ENCODE measurements around the gene TNFRSF19. TPM values are rescaled to one million over a fixed set of nuclear protein-coding genes. Genes with fewer than 3 reads are reported as not detected.

The TNFRSF19 gene
- total and polyA plus RNA-seq, 2 donors from 2014 or later = 10.1 to 14.7 TPM

- intact Hi-C loops (cut with DNase I) = no loop called here
- FAIRE-seq = no peak
Measured at GRCh38 chr13:23620211-23620610, 50.0 kb downstream of the TNFRSF19 start.

GRCh38 chr13:23620613-23621315, 50.6 kb downstream of the TNFRSF19 start:
- no peaks in the 10 kb centered on the region for H3K27me3 ChIP-seq (ENCODE audit: control insufficient read depth, insufficient read depth, low read length)
- H3K4me3 ChIP-seq (ENCODE audit: low read length in 3 of 3) = no peak overlapping the region
- no peak for DNase-seq
- TF ChIP-seq, protein P1, sequence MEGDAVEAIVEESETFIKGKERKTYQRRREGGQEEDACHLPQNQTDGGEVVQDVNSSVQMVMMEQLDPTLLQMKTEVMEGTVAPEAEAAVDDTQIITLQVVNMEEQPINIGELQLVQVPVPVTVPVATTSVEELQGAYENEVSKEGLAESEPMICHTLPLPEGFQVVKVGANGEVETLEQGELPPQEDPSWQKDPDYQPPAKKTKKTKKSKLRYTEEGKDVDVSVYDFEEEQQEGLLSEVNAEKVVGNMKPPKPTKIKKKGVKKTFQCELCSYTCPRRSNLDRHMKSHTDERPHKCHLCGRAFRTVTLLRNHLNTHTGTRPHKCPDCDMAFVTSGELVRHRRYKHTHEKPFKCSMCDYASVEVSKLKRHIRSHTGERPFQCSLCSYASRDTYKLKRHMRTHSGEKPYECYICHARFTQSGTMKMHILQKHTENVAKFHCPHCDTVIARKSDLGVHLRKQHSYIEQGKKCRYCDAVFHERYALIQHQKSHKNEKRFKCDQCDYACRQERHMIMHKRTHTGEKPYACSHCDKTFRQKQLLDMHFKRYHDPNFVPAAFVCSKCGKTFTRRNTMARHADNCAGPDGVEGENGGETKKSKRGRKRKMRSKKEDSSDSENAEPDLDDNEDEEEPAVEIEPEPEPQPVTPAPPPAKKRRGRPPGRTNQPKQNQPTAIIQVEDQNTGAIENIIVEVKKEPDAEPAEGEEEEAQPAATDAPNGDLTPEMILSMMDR (IDR thresholded peaks at IDR 0.05; ENCODE audit: borderline replicate concordance, extremely low read depth, insufficient read depth) = no peak
- peaks cover 0 to 12% (median 2%) of the 10 kb centered on the region in 3 donors for H3K36me3 ChIP-seq (ENCODE audit: control insufficient read depth in 2 of 3, insufficient read depth in 3 of 3, low read length in 3 of 3)
- intact Hi-C loops (cut with DNase I) = no loop called here
- H3K4me1 ChIP-seq (ENCODE audit: control insufficient read depth in 2 of 3, insufficient read depth in 2 of 3, low read depth in 1 of 3, low read length in 3 of 3) = peaks cover 0 to 6% (median 3%) of the 10 kb centered on the region in 3 donors
- H3K9ac ChIP-seq (ENCODE audit: low read length in 3 of 3) = no peak overlapping the region
- no peaks in the 10 kb centered on the region for H3K9me3 ChIP-seq (ENCODE audit: control insufficient read depth in 2 of 3, insufficient read depth in 1 of 3, low read length in 3 of 3)
- H3K27ac ChIP-seq (ENCODE audit: low read depth in 2 of 2, low read length in 2 of 2) = no peak overlapping the region
- no peak for FAIRE-seq

More at GRCh38 chr13:23620211-23620610, 50.0 kb downstream of the TNFRSF19 start:
- H3K27me3 ChIP-seq (ENCODE audit: control insufficient read depth, insufficient read depth, low read length) = no peaks in the 10 kb centered on the region
- TF ChIP-seq, protein P1 (IDR thresholded peaks at IDR 0.05; ENCODE audit: borderline replicate concordance, extremely low read depth, insufficient read depth) = no peak
- peaks cover 0 to 7% (median 3%) of the 10 kb centered on the region in 3 donors for H3K4me1 ChIP-seq (ENCODE audit: control insufficient read depth in 2 of 3, insufficient read depth in 2 of 3, low read depth in 1 of 3, low read length in 3 of 3)
- no peak overlapping the region for H3K27ac ChIP-seq (ENCODE audit: low read depth in 2 of 2, low read length in 2 of 2)
- no peak overlapping the region for H3K4me3 ChIP-seq (ENCODE audit: low read length in 3 of 3)
- H3K9ac ChIP-seq (ENCODE audit: low read length in 3 of 3) = no peak overlapping the region
- no peaks in the 10 kb centered on the region for H3K9me3 ChIP-seq (ENCODE audit: control insufficient read depth in 2 of 3, insufficient read depth in 1 of 3, low read length in 3 of 3)
- DNase-seq = no peak
- peaks cover 0 to 12% (median 2%) of the 10 kb centered on the region in 3 donors for H3K36me3 ChIP-seq (ENCODE audit: control insufficient read depth in 2 of 3, insufficient read depth in 3 of 3, low read length in 3 of 3)

- DNase-seq (no peak), FAIRE-seq (no peak)
- Histone ChIP-seq H3K9ac (ENCODE audit: low read length in 3 of 3) (no peak overlapping the region), H3K27me3 (ENCODE audit: control insufficient read depth, insufficient read depth, low read length) (no peaks in the 10 kb centered on the region), H3K9me3 (ENCODE audit: control insufficient read depth in 2 of 3, insufficient read depth in 1 of 3, low read length in 3 of 3) (no peaks in the 10 kb centered on the region), H3K4me1 (ENCODE audit: control insufficient read depth in 2 of 3, insufficient read depth in 2 of 3, low read depth in 1 of 3, low read length in 3 of 3) (peaks cover 0 to 3% (median under 1%) of the 10 kb centered on the region in 3 donors), H3K4me3 (ENCODE audit: low read length in 3 of 3) (no peak overlapping the region), H3K27ac (ENCODE audit: low read depth in 2 of 2, low read length in 2 of 2) (no peak overlapping the region), H3K36me3 (ENCODE audit: control insufficient read depth in 2 of 3, insufficient read depth in 3 of 3, low read length in 3 of 3) (peaks cover 0 to 12% (median 2%) of the 10 kb centered on the region in 3 donors)
- TF ChIP-seq, protein P1 (IDR thresholded peaks at IDR 0.05; ENCODE audit: borderline replicate concordance, extremely low read depth, insufficient read depth) = no peak
- intact Hi-C loops (cut with DNase I) = no loop called here
Measured at GRCh38 chr13:23621316-23621645, 51.1 kb downstream of the TNFRSF19 start.

All from kidney (tissue), 14 donors.